Measurements from ENCODE around the gene KRTAP5-8.

The KRTAP5-8 gene

GRCh38 chr11:71548716-71549151 lies 10.9 kb downstream of the KRTAP5-8 start:
- TF ChIP-seq CTCF (IDR thresholded peaks at IDR 0.05; ENCODE audit: insufficient read depth, missing control alignments), result no peak
- FAIRE-seq (no peak), DNase-seq (ENCODE audit: insufficient read length, low spot score) (no peak)

- FAIRE-seq (no peak), DNase-seq (ENCODE audit: insufficient read length, low spot score) (no peak)
- TF ChIP-seq CTCF (IDR thresholded peaks at IDR 0.05; ENCODE audit: insufficient read depth, missing control alignments), result no peak
Observed at GRCh38 chr11:71551711-71552110, 13.9 kb downstream of the KRTAP5-8 start.

- no peak for FAIRE-seq
Observed at GRCh38 chr11:71554996-71555395, 17.2 kb downstream of the KRTAP5-8 start.

GRCh38 chr11:71555508-71555907 lies 17.7 kb downstream of the KRTAP5-8 start:
- no peak for FAIRE-seq
- TF ChIP-seq CTCF (IDR thresholded peaks at IDR 0.05; ENCODE audit: insufficient read depth, missing control alignments), result no peak
- DNase-seq (ENCODE audit: insufficient read length, low spot score), result no peak

More at GRCh38 chr11:71554996-71555395, 17.2 kb downstream of the KRTAP5-8 start:
- DNase-seq (ENCODE audit: insufficient read length, low spot score), result no peak
- no peak for TF ChIP-seq CTCF (IDR thresholded peaks at IDR 0.05; ENCODE audit: insufficient read depth, missing control alignments)

GRCh38 chr11:71556018-71556417 lies 18.2 kb downstream of the KRTAP5-8 start:
- FAIRE-seq, result no peak
- TF ChIP-seq CTCF (IDR thresholded peaks at IDR 0.05; ENCODE audit: insufficient read depth, missing control alignments), result no peak
- DNase-seq (ENCODE audit: insufficient read length, low spot score), result no peak

- FAIRE-seq (no peak), DNase-seq (ENCODE audit: insufficient read length, low spot score) (no peak)
- TF ChIP-seq CTCF (IDR thresholded peaks at IDR 0.05; ENCODE audit: insufficient read depth, missing control alignments), result no peak
Observed at GRCh38 chr11:71557257-71557656, 19.4 kb downstream of the KRTAP5-8 start.

GRCh38 chr11:71558996-71559395 lies 21.2 kb downstream of the KRTAP5-8 start:
- DNase-seq (ENCODE audit: insufficient read length, low spot score) (no peak), FAIRE-seq (no peak)
- no peak for TF ChIP-seq CTCF (IDR thresholded peaks at IDR 0.05; ENCODE audit: insufficient read depth, missing control alignments)
